Upper lobe of right lung (tissue), 1 donor: ENCODE data around the gene RAB17. TPM values are rescaled to one million over a fixed set of nuclear protein-coding genes. Genes with fewer than 3 reads are reported as not detected.

Experiments used
- ATAC-seq: fragments of 200-7000 bp; cut with Tn5 transposase; one replicate; pipeline ENCODE4 v1.9.1; 2020; ENCODE audit warnings: mild to moderate bottlenecking, moderate library complexity
- DNase-seq: peaks from one replicate; pipeline ENCODE4 v3.0.0-alpha.2; 2020
- H3K27ac ChIP-seq: fragments of 200-600 bp; one replicate; pipeline ENCODE4 v1.8.0; 2022
- H3K27me3 ChIP-seq: fragments of 200-600 bp; one replicate; pipeline ENCODE4 v1.8.0; 2022; ENCODE audit warnings: mild to moderate bottlenecking
- H3K36me3 ChIP-seq: fragments of 200-600 bp; one replicate; pipeline ENCODE4 v1.8.0; 2022
- H3K4me1 ChIP-seq: fragments of 200-600 bp; one replicate; pipeline ENCODE4 v1.8.0; 2022
- H3K4me3 ChIP-seq: fragments of 200-600 bp; one replicate; pipeline ENCODE4 v1.8.0; 2022; ENCODE audit warnings: mild to moderate bottlenecking
- H3K9me3 ChIP-seq: fragments of 200-600 bp; one replicate; pipeline ENCODE4 v1.8.0; 2022
- intact Hi-C: fragments of 100-400 bp; cut with DNase I; formaldehyde crosslinking; loops from one replicate; pipeline ENCODE4 v1.11.0; 2022
- total RNA-seq: library from RNA; stranded (reverse); fragmentation: NEBNext Ultra II Directional; extraction: Animal tissue kit (Norgen Biotek cat#: 25700); gene quantifications from one replicate; pipeline ENCODE4 v1.2.1, GENCODE V29; 2021
- TF ChIP-seq, protein P1 (sequence below): fragments of 200-600 bp; IDR thresholded peaks from one replicate; pipeline ENCODE4 v1.8.0; 2022; ENCODE audit warnings: antibody characterized with exemption
- donor health status: DM: no; HTN: yes; CAD: no; lungs with severe emphysema.

The RAB17 gene
- total RNA-seq, 1 donor from 2014 or later = 50.9 TPM

DNA sequence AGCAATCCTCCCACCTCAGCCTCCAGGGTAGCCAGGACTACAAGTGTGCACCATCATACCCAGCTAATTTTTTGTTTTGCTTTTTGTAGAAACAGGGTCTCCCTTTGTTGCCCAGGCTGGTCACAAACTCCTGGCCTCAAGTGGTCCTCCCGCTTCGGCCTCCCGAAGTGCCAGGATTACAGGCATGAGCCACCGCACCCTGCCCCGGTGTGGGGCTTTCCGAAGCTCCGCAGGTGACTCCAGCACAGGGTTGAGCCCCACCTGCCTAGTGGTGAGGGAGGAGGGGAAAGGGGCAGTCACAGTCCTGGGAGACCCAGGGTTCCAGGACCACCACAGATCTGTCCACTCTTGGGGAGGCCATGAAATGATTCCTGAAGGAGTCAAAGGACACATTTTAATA is 19.0 kb downstream of the RAB17 start:
- Histone ChIP-seq H3K4me1 (peaks cover 8% of the 10 kb centered on the region), H3K27ac (no peak overlapping the region), H3K36me3 (no peaks in the 10 kb centered on the region), H3K9me3 (no peaks in the 10 kb centered on the region), H3K27me3 (no peaks in the 10 kb centered on the region), H3K4me3 (no peak overlapping the region)
- TF ChIP-seq, protein P1, sequence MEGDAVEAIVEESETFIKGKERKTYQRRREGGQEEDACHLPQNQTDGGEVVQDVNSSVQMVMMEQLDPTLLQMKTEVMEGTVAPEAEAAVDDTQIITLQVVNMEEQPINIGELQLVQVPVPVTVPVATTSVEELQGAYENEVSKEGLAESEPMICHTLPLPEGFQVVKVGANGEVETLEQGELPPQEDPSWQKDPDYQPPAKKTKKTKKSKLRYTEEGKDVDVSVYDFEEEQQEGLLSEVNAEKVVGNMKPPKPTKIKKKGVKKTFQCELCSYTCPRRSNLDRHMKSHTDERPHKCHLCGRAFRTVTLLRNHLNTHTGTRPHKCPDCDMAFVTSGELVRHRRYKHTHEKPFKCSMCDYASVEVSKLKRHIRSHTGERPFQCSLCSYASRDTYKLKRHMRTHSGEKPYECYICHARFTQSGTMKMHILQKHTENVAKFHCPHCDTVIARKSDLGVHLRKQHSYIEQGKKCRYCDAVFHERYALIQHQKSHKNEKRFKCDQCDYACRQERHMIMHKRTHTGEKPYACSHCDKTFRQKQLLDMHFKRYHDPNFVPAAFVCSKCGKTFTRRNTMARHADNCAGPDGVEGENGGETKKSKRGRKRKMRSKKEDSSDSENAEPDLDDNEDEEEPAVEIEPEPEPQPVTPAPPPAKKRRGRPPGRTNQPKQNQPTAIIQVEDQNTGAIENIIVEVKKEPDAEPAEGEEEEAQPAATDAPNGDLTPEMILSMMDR = no peak
- intact Hi-C loops = loop anchor here (5.0 kb wide), 1 partner anchor 54 kb away; no protein-coding TSS in a partner anchor
- DNase-seq (peak; percentile 54), ATAC-seq (no peak)

GRCh38 chr2:237570776-237571335 is 19.7 kb downstream of the RAB17 start:
- no peak overlapping the region for H3K4me3 ChIP-seq
- TF ChIP-seq, protein P1 = no peak
- peaks cover 8% of the 10 kb centered on the region for H3K4me1 ChIP-seq
- no peak for ATAC-seq
- H3K27ac ChIP-seq = no peak overlapping the region
- no peaks in the 10 kb centered on the region for H3K9me3 ChIP-seq
- no peaks in the 10 kb centered on the region for H3K27me3 ChIP-seq
- intact Hi-C loops = loop anchor here (5.0 kb wide), 1 partner anchor 54 kb away; no protein-coding TSS in a partner anchor
- H3K36me3 ChIP-seq = no peaks in the 10 kb centered on the region
- peak; percentile 62 for DNase-seq

- Histone ChIP-seq H3K27ac (no peak overlapping the region), H3K4me1 (peaks cover 8% of the 10 kb centered on the region), H3K27me3 (peaks cover 2% of the 10 kb centered on the region), H3K36me3 (no peaks in the 10 kb centered on the region), H3K9me3 (no peaks in the 10 kb centered on the region), H3K4me3 (no peak overlapping the region)
- intact Hi-C loops = loop anchor here (5.0 kb wide), 1 partner anchor 53 kb away; no protein-coding TSS in a partner anchor
- TF ChIP-seq, protein P1 = no peak
- ATAC-seq (no peak), DNase-seq (peak; percentile 23)
These were observed 20.6 kb downstream of the RAB17 start for GRCh38 chr2:237569896-237570295.

- intact Hi-C loops = no loop called here
- DNase-seq (no peak), ATAC-seq (no peak)
- TF ChIP-seq, protein P1 = no peak
- Histone ChIP-seq H3K27ac (no peak overlapping the region), H3K36me3 (no peaks in the 10 kb centered on the region), H3K4me3 (no peak overlapping the region), H3K4me1 (peaks cover 8% of the 10 kb centered on the region), H3K9me3 (no peaks in the 10 kb centered on the region), H3K27me3 (peaks cover 8% of the 10 kb centered on the region)
These were observed 21.5 kb downstream of the RAB17 start for GRCh38 chr2:237569041-237569440.

DNA sequence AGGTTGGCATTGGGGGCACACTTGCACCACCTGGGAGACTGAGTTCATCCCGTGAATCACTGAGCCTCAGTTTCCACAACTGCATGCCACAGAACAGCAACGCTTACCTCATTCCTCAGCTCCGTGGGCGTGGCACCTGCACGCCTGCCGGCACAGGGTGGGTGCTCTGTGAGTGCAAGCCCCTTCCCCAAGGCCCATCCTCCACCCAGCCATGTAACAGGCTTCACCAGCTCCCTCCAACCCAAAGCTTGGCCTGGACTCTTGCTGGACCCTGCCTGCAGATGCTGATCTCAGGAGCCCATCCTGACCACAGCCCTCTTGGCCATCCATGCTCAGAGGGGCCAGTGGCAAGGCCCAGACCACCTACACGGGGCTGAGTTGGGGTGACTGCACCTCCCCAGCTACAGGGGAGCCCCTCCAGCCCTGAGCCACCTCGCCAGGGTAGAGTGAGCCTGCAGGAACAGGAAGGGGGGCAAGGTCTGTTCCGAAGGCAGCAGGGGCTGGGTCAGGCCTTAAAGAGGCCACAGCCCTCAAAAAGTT is 22.3 kb downstream of the RAB17 start:
- ATAC-seq = no peak
- Histone ChIP-seq H3K27ac (no peak overlapping the region), H3K4me3 (no peak overlapping the region), H3K27me3 (peaks cover 8% of the 10 kb centered on the region), H3K36me3 (no peaks in the 10 kb centered on the region), H3K9me3 (no peaks in the 10 kb centered on the region), H3K4me1 (peaks cover 8% of the 10 kb centered on the region)
- peak; percentile 45 for DNase-seq
- intact Hi-C loops = no loop called here
- TF ChIP-seq, protein P1 = no peak
